HG03108 (cell line): ENCODE results near the gene ETFA.
A peak's percentile ranks its signal among the peaks of the same experiment; 100 is the strongest.

Source experiments
- ATAC-seq: cut with Tn5 transposase; IDR thresholded peaks from one replicate; pipeline ENCODE4 v1.9.1; 2021; ENCODE audit warnings: moderate library complexity; ENCODE audit not compliant: unreplicated experiment

The ETFA gene

DNA sequence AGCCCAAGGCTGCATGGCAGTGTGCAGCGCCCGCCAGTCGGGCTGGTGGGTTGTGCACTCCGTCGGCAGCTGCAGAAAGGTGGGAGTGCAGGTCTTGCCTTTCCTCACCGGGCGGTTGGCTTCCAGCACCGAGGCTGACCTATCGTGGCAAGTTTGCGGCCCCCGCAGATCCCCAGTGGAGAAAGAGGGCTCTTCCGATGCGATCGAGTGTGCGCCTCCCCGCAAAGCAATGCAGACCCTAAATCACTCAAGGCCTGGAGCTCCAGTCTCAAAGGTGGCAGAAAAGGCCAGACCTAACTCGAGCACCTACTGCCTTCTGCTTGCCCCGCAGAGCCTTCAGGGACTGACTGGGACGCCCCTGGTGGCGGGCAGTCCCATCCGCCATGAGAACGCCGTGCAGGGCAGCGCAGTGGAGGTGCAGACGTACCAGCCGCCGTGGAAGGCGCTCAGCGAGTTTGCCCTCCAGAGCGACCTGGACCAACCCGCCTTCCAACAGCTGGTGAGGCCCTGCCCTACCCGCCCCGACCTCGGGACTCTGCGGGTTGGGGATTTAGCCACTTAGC lies 29.6 kb upstream of the ETFA start:
- ATAC-seq, result no peak

DNA sequence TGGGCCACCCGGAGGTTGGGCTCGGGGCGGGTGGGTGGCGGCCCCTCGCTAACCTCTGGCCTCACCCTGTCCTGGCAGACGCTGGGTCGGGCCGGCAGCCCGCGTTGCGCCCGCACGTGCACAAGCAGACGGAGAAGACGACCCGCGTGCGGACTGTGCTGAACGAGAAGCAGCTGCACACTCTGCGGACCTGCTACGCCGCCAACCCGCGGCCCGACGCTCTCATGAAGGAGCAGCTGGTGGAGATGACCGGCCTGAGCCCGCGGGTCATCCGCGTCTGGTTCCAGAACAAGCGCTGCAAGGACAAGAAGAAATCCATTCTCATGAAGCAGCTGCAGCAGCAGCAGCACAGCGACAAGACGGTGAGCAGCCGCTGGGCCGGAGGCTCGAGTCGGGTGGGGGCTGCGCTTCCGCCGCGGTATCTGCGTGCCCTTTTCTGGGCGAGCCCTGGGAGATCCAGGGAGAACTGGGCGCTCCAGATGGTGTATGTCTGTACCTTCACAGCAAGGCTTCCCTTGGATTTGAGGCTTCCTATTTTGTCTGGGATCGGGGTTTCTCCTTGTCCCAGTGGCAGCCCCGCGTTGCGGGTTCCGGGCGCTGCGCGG lies 29.0 kb upstream of the ETFA start:
- ATAC-seq, result no peak

DNA sequence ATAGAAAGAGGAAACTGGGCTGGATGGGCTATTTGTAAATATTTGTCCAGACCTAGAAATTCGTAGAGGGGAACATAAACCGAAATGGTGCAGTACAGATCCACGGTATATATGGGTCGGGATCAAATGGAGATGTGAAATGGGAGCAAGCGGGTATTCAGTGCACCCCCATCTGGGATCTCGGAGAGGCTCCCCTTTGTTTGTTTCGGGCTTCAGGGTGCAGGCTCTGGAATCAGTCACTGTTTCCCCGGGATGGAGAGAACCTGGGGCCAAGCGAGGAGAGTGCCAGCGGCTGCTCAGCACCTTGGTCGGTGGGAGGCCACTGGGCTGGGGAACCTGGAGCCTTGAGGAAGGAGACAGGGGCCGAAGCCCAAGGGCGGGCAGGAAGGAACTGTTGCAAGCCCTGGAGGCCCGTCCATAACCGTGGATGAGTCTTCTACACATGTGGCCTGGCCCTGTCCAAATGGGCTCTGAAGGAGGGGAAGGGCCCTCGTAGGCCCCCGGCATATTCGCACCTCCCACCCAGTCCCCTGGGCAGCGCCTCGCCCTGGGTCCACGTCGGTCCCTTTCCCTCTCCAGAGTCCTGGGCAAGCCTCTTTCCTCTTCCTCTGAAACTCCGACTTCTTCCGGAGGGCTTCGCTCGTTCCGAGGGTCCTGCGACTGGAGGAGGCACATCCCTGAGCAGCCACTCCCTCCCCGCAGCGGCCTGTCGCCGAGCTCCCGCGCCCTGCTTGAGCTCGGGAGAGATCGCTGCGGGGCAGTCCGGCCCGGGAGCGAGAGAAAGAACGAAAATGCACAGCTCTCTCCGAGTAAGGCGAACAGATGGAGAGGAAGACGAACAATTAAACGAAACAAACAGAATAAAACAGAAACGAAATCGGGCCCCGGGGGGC lies 28.3 kb upstream of the ETFA start:
- no peak for ATAC-seq

GRCh38 chr15:76338486-76339304 lies 27.4 kb upstream of the ETFA start:
- no peak for ATAC-seq

GRCh38 chr15:76337696-76338485 lies 26.6 kb upstream of the ETFA start:
- no peak for ATAC-seq

DNA sequence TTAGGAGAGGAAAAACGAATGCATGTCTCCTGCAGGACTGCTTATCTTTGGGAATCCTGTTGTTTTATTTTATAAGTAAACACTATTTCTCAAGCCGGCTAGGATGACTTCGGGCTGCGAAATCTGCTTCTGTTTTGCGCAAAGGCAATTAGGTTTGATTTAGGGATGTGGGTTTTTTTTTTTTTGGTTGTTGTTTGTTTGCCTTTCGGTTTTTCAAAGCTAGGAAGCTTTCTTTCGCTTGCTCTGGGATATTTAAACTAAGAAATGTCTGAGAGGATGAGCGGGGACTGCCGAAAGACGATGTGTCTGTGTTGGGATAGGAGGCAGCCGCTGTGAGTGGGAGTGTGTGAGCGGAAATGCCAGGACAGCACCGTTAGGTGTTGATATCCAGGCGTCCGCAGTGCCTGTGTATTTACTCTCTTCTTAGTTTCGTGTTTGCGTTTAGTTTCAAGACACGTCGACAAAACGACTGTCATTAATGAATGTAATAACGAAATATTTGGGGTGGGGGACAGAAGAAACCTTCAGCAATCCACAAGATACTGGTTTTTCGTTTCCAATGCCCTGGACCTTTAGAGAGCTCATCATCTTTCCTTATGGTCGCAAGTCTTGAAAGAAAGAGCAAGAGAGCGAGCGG lies 25.9 kb upstream of the ETFA start:
- no peak for ATAC-seq

DNA sequence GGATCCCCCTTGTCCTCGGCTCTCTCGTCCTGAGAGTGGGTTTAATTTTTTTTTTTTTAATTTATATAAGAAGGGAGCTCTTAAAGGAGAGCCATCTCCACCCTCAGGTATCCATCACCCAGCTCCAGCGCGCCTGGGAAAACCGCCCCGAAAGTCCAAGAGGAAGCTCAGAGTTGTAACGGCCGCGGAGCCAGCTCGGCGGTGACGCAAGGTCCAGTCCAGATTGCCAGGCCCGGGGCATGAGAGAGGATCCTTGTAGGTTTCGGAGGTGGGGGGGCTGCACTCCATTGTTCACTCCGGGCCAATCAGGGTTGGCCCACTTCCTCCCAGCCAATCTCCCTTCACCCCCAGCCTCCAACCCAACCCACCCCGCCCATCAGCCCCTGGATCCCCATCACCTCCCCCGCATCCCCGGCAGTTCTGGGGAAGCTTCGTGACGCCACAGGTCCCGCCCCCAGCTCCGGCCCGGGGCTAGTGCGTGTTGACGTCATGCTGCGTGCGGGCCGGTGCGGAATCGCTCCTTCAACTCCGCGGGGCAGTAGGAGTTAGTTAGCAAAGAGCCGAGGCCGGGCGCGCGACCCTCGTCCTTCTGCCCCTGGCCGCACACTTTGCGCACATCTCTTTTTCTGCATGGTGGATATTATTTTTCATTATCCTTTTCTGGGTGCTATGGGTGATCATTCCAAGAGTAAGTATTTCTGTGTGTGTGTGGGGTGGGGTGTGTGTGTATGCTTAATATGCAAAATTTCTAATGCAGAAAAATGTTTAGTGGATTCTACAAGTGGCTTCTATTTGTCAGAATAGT lies 25.2 kb upstream of the ETFA start, which contains the start of gene ISL2:
TSS of gene ISL2 (plus strand) at position 520 of the 805 bp plus-strand sequence. CDS start at position 631, 111 bp downstream.
- peak; percentile 42 for ATAC-seq

- no peak for ATAC-seq
These were observed 24.3 kb upstream of the ETFA start for GRCh38 chr15:76335307-76336253.

DNA sequence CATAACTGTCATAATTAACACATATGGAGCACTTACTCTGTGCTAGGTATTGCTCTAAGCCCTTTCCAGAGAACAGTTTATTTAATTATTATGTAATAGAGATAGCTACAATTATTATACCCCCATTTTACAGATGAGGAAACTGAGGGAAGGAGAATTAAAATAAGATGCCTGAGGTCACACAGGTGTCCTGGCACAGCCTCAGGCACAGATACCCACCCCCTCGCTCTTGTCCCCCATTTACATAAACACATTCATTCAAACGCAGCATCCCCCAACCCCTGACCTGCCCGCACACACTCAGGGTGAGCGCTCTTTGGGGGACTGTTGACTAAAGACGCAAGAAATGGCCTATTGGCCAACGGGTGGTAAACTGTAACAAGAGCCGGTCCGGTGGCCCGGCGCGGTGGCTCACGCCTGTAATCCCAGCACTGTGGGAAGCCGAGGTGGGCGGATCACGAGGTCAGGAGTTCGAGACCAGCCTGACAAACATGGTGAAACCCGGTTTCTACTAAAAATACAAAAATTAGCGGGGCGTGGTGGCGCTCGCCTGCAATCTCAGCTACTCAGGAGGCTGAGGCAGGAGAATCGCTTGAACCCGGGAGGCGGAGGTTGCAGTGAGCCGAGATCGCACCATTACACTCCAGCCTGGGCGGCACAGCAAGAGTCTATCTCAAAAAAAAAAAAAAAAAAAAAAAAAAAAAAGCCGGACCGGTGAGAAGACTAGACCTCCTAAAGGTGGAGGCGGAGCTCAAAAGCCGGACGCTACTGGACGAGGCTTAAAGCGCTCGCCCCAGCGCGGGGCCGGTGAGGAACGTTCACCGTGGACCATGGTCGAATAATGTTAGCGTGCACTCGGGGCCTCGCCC lies 23.4 kb upstream of the ETFA start:
- ATAC-seq, result no peak

GRCh38 chr15:76333720-76334437 lies 22.6 kb upstream of the ETFA start:
- no peak for ATAC-seq

DNA sequence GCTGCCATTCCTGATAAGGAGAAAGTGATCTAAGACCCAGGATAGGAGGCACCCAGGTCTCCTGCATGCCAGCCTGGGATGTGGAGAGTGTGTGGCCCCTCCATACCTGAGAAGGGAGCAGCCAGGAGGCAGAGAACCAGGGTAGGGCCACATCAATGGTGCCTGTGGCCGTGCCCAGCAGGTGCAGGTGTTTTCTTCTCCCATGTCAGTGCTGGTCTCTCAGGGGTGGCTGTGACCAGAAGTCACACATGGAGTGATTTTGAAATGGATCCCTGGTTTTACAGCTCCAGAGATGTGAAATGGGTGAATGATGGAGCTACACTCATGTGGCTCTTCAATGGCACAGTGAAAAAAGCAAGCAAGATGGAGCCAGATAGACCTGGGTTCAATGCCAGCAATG lies 22.0 kb upstream of the ETFA start:
- ATAC-seq, result no peak

DNA sequence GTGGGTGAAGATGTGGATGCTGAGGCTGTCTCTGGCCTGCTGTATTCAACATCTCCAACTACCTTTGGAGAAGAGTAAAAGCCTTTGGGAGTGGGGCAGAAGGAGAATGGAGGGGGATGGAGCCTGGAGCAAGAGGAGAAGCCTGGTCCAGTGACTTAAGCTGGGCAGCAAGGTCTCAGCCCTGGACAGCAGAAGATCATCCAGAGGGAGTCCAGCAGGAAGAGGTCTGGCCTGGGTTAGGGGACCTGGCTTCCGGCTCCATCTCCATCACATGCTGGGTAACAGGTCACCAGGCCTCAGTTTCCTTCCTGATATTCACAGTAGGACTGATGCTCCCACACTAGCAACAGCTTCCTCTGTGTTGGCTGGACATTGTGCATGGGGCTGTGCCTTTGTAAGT lies 21.5 kb upstream of the ETFA start:
- no peak for ATAC-seq

DNA sequence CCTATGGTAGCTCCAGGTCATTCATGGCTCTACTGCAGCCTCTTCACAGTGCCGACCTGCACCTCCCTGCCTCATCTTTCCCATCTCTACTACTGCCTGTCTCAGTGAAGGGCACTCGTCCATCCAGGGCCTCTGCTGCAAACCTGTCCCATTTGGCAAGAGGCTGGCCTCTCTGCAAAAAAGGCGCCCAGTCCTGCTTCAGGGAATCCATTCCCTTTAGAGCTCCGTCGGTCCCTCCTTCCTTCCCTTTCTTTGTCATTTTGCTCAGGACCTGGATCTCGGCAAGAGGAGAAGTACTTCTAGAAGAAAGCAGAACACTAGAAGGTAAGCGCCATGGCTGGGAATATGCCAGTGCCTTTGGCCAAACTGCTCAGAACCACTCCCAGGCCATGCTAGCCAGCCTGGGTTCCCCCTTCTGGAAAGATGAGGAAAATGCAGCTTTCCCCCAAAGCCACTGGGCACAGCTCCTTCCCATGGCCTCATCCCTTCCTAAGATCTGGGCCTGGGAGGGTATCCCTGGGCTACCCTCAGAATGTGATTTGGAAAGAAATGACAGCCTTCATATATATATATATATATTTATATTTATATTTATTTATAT lies 18.9 kb upstream of the ETFA start:
- ATAC-seq, result no peak

- ATAC-seq, result no peak
These were observed 17.7 kb upstream of the ETFA start for GRCh38 chr15:76328958-76329357.

- no peak for ATAC-seq
These were observed 16.9 kb upstream of the ETFA start for GRCh38 chr15:76328106-76328696.
